Measurements from ENCODE around the gene HLA-DOB.
A peak's percentile ranks its signal among the peaks of the same experiment; 100 is the strongest.

Gene HLA-DOB

DNA sequence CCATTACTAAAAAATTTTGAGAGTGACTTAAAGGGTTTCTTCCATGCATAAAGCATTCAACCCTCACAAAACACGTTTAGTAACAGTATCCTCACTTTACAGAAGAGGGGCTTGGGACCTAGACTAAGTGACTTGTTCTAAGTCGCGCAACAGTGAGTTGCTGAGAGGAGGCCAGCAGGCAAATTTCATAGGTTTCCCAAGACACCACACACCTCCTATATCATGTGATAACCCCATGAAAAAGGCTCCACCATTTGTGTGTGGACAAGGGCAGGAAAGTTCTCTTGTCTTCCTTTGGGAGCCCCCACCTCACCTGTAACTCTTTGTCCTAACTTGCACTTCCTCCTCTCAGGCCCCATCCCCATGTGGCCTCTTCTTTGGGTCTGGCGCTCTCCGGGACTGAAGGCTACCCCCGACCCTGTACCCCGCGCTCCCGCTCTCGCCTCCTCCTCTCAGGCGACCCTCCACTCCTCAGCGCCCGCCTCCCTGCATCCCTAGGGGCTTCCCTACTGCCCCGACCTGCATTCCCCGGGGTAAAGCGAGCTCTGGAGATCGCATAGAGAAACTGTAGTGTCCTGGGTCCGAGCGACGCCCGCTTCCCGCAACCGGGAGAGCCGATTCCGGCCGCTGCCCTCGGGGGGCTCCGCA lies 26.7 kb upstream of the HLA-DOB start:
- DNase-seq = no peak

DNA sequence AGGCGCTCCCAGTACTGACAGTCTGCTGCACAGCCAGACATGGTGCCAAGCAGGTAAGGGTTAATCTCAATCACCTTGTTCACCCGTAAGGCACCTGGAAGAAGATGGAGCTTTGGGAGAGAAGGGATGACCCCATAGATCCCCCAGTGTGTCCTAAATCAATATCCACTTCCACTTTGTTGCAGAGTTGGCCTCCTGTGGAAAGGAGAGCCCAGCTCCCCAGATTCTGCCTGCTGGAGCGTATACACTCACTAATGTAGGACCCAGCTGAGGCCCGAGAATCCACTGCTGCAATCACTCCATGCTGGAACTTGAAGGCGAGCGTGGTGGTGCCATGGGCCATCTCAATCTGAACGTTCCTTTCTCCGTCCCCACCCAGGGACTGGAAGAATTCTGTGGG lies 25.9 kb upstream of the HLA-DOB start:
- DNase-seq = no peak

- DNase-seq = no peak
Observed at GRCh38 chr6:32842021-32842650, 25.3 kb upstream of the HLA-DOB start.

- peak; percentile 29 for DNase-seq
Observed at GRCh38 chr6:32840604-32841246, 23.9 kb upstream of the HLA-DOB start.

- DNase-seq = no peak
Observed at GRCh38 chr6:32839356-32839755, 22.6 kb upstream of the HLA-DOB start.

DNA sequence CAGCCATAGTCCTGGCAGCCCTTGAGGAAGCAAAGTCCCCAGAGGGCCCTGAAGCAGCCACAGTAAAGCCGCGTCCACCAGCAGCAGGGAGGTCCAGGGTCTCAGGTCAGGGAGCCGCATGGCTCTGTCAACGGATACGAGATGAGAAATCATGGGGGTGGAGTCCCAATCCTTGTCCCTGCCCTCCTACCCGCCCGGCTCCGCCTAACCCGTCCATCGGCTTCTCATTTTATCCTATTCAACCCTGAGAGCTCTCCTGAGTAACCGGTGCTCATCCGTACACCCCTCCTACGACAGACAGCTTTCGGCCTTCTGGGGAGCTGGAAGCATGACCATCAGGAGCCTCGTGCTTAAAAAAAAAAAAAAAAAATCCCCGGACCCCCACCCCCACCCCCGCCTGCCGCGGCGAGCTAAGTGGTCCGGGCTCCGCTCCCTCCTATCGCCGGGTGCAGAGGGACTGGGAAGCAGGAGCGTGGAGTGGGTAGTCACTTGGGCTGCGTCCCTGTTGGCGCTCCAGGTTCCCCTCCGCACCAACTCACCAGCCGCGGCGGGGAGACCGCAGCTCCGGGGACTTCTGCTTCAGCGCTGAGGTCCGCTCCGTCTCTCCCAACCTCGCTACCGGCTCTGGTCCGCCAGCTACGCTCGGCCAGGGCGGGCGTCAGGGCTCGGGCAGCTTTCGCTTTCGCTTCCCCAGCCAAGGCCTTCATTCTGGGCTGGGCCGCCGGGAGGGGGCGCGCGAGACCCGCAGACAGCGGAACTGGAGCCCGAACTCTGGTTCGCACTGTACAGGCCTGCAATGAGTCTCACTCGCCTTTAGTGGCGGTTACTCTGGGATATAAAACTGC lies 21.5 kb upstream of the HLA-DOB start, which contains the start of gene TAP2:
TAP2 (minus strand) TSS at position 626 of the 845 bp plus-strand sequence; CDS start at position 120, 506 bp downstream.
- DNase-seq = peak; percentile 99

- DNase-seq = no peak
Observed at GRCh38 chr6:32837651-32838113, 20.9 kb upstream of the HLA-DOB start.

GRCh38 chr6:32836873-32837272 lies 20.1 kb upstream of the HLA-DOB start:
- DNase-seq = no peak

GRCh38 chr6:32835167-32835893 lies 18.5 kb upstream of the HLA-DOB start:
- DNase-seq = no peak

GRCh38 chr6:32833664-32834063 lies 16.9 kb upstream of the HLA-DOB start:
- DNase-seq = no peak

DNA sequence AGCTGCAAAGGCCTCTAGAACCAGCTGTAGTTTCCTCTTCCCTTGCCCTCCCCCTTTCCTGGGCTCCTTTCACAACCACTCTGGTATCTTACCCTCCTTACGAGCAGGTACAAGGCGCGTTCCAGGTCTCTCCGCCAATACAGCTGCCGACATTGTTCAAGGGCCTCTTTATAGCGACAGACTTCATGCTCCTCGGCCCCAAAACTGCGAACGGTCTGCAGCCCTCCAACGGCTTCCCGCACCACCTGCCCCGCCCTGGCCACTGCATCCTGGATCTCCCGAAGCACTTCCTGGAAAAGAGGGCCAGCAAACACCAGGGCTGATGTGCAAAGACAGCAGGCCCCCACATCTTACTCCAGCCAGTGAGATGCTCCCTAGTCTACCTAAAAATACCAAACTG lies 15.7 kb upstream of the HLA-DOB start:
- DNase-seq = no peak

GRCh38 chr6:32830936-32831335 lies 14.1 kb upstream of the HLA-DOB start:
- no peak for DNase-seq

DNA sequence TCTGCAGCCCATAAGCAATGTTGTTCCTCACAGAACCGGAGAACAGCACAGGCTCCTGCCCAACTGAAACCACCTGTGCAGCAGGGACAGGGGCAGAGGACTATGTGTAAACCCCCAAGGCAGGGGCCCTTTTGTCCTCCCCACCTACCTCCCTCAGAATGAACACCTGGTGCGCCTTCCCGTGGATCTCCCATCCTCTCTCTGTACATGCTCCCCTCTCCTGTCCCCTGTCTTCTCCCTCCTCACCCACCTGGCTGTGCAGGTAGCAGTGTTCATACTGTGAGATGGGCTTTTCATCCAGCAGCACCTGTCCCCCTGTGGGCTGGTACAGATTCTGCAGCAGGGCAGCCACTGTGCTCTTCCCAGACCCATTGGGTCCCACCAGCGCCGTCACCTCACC lies 13.2 kb upstream of the HLA-DOB start:
- DNase-seq = no peak

DNA sequence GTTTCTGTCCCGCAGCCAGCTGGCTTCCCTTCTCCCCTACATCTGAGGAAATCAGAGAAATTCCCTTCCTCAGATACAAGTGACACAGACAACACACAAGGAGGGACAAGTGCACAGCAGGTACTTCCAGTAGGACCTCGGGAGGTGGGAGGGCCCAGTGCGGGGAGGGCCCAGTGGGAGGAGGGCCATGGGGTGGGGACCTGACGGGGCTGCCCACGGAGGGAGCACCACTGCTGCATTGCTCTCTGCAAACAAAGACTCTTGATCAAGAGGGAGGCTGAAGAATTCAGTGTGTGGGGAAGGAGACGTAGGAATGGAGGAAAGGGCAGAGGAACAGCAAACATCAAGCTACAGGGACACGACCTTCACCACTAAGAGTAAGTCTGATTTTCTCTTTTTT lies 12.7 kb upstream of the HLA-DOB start:
- no peak for DNase-seq

DNA sequence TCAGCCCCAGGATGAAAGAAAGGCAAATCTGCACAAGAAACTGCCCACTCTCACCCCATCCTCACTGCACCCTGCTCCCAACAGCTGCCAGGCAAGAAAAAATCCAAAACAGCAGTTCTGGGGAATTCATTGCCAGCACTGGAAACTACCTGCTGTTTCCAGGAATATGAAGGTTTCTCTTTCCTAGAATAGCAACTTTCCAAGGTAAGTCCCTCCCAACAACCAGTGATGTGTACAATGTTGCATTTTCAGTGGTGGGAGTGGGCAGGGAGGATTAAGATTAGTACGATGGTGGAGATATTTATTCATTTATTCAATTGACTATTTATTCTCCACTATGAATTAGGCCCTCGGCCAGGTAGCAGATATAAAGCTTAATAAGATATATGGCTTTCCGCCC lies 10.2 kb upstream of the HLA-DOB start:
- no peak for DNase-seq

- no peak for DNase-seq
Observed at GRCh38 chr6:32825966-32826365, 9.2 kb upstream of the HLA-DOB start.

DNA sequence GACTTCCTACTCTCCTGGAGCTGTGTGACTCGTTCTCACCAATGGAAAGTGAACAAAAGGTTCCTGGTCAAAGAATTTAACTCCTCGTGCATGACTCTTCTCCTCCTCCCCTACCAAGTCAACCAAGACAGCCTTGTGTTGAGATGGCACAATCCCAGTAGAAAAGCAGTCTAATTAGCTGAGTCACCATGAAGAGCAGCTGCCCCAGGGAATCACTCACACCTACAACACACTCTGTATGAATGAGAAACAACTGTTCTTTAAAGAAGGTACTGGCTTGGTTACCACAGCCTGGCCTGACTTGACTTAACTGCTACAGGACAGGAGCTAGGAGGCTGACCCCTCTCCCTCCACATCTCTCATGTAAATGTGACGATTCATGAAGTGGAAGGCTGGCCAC lies 2.9 kb upstream of the HLA-DOB start:
- no peak for DNase-seq

- no peak for DNase-seq
Observed at GRCh38 chr6:32818867-32819266, 2.1 kb upstream of the HLA-DOB start.

GRCh38 chr6:32815996-32816395 lies 806 bp downstream of the HLA-DOB start:
- DNase-seq = no peak

- DNase-seq = no peak
Observed at GRCh38 chr6:32815115-32815514, 1.7 kb downstream of the HLA-DOB start.

- DNase-seq = no peak
Observed at GRCh38 chr6:32814145-32814544, 2.7 kb downstream of the HLA-DOB start.

DNA sequence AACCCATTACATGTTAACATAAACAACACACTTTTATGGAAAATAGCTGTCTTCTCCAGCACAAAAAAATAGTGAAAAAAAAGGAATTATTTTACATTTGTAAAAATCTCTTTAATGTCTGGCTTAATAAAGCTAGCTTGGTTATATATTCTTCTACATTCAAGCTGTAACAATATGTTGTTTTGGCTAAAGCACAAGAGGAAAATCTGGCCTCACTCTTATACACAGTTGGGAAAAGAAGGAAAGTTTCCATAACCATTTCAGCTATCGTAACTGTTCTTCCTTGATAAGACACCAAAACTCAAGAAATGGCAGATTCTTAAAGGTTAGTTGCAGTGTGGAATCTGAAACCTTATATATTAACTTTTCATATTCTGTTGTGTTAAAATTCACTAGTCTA lies 7.6 kb downstream of the HLA-DOB start:
- DNase-seq = no peak

Data from activated naive CD4-positive, alpha-beta T cell treated with Interleukin-2 at 50 U/mL for 16 hours (primary cell).